Loucy (cell line): ENCODE results near the gene SIAH1.

Experiments
- CTCF ChIP-seq: fragments of 200-600 bp; sonication (generic); conservative IDR thresholded peaks from 2 replicates; pipeline ENCODE4 v1.5.1; 2014; ENCODE audit warnings: mild to moderate bottlenecking, antibody characterized with exemption, low read length
- EZH2phosphoT487 ChIP-seq: fragments of 200-600 bp; IDR thresholded peaks from 2 replicates; pipeline ENCODE4 v1.6.1; 2018; ENCODE audit warnings: antibody characterized with exemption, mild to moderate bottlenecking, moderate library complexity, borderline replicate concordance

DNA sequence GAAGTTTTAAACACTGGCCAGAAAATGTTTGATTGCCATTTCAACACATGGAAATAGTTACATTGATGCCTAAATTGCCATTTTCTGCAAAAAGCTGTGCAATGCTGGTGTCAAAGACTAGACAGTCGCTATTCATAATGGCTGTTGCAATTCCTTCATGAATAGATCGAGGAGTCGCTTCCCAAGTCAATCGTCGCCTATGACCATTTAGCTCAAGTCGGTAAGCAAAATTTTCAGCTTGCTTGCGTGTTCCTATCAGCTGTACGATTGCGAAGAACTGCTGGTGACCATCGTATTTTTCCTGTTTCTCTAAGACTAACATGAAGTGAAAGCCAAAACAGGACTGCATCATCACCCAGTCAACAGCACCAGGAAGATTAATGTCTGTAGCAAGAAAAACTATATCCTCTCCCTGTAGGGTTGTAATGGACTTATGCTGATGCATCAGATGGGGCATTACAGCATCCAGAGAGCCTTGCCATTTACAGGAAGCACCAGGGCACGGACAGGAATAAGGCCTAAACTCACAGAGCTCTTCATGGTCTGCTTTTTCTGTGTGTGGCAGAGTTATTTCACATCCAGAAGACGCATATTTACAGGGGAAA lies 23.6 kb downstream of the SIAH1 start:
- TF ChIP-seq EZH2phosphoT487 (no peak), CTCF (no peak)
